Measurements from ENCODE around the gene OTULINL. TPM values are rescaled to one million over a fixed set of nuclear protein-coding genes. Genes with fewer than 3 reads are reported as not detected.

The OTULINL gene
- total and polyA plus RNA-seq, 12 donors = 2.6 to 76.9 (median 8.0) TPM

GRCh38 chr5:14561741-14562140 lies 19.9 kb upstream of the OTULINL start:
- 81 to 89% (median 87%) methylated on average over 3 of the region's 3 CpGs for WGBS, 4 donors
- intact Hi-C loops (cut with DNase I) = no loop called here
- no peak overlapping the region for H3K27ac ChIP-seq
- H3K27me3 ChIP-seq = no peaks in the 10 kb centered on the region
- H3K4me3 ChIP-seq = no peak overlapping the region
- H3K36me3 ChIP-seq (replicated peaks in 1 of 2) = no peaks in the 10 kb centered on the region
- no peaks in the 10 kb centered on the region for H3K4me1 ChIP-seq (replicated peaks in 1 of 2)
- DNase-seq = no peak
- no peak for TF ChIP-seq POLR2A (IDR thresholded peaks at IDR 0.05)
- H3K9me3 ChIP-seq (replicated peaks in 1 of 3) = no peaks in the 10 kb centered on the region

GRCh38 chr5:14568333-14568732 lies 13.3 kb upstream of the OTULINL start:
- no peak overlapping the region for H3K4me3 ChIP-seq
- 67 to 85% (median 81%) methylated on average over 1 of the region's 1 CpG for WGBS, 4 donors
- no peaks in the 10 kb centered on the region for H3K36me3 ChIP-seq (replicated peaks in 1 of 2)
- DNase-seq = no peak
- H3K4me1 ChIP-seq (replicated peaks in 1 of 2) = no peaks in the 10 kb centered on the region
- H3K27ac ChIP-seq = no peak overlapping the region
- no peak for TF ChIP-seq CTCF (IDR thresholded peaks at IDR 0.05)
- TF ChIP-seq POLR2A (IDR thresholded peaks at IDR 0.05) = no peak
- H3K9me3 ChIP-seq (replicated peaks in 1 of 3) = no peaks in the 10 kb centered on the region
- no peaks in the 10 kb centered on the region for H3K27me3 ChIP-seq
- intact Hi-C loops (cut with DNase I) = no loop called here

GRCh38 chr5:14569948-14570691 lies 11.5 kb upstream of the OTULINL start:
- intact Hi-C loops (cut with DNase I) = no loop called here
- no peak overlapping the region for H3K27ac ChIP-seq

DNA sequence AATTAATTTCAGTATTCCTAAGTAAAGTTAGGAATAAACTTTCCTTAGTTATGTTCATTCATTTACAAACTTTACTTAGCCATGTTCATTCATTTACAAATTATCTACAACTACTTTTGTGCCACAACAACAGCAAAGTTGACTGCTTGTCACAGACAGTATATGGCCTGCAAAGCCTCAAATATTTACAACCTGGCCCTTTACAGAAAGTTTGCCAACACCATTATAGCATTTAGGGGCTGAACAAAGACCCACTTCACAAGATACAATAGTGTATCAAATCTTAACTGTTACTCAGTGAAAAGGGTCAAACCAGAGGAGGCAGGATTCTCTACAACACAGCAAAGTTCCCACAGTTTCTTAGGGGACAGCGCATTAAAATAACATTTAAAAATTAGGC lies 9.7 kb upstream of the OTULINL start:
- Histone ChIP-seq H3K4me1 (replicated peaks in 1 of 2) (no peaks in the 10 kb centered on the region), H3K27ac (no peak overlapping the region), H3K36me3 (replicated peaks in 1 of 2) (no peaks in the 10 kb centered on the region), H3K4me3 (no peak overlapping the region), H3K9me3 (replicated peaks in 1 of 3) (no peaks in the 10 kb centered on the region), H3K27me3 (no peaks in the 10 kb centered on the region)
- no peak for DNase-seq
- TF ChIP-seq CTCF (IDR thresholded peaks at IDR 0.05) (no peak), POLR2A (IDR thresholded peaks at IDR 0.05) (no peak)
- intact Hi-C loops (cut with DNase I) = no loop called here
- 83 to 100% (median 94%) methylated on average over 1 of the region's 1 CpG for WGBS, 4 donors

More at GRCh38 chr5:14569948-14570691, 11.5 kb upstream of the OTULINL start:
- no peak for DNase-seq
- 65 to 75% (median 73%) methylated on average over 4 of the region's 4 CpGs for WGBS, 4 donors
- H3K27me3 ChIP-seq = no peaks in the 10 kb centered on the region
- no peaks in the 10 kb centered on the region for H3K36me3 ChIP-seq (replicated peaks in 1 of 2)
- H3K4me3 ChIP-seq = no peak overlapping the region
- H3K9me3 ChIP-seq (replicated peaks in 1 of 3) = no peaks in the 10 kb centered on the region
- TF ChIP-seq POLR2A (IDR thresholded peaks at IDR 0.05) (no peak), CTCF (IDR thresholded peaks at IDR 0.05) (no peak)
- no peaks in the 10 kb centered on the region for H3K4me1 ChIP-seq (replicated peaks in 1 of 2)

- Histone ChIP-seq H3K27ac (peak overlapping the region in 1 of 5 donors; percentile 23), H3K9me3 (replicated peaks in 1 of 3) (no peaks in the 10 kb centered on the region), H3K27me3 (no peaks in the 10 kb centered on the region), H3K36me3 (replicated peaks in 1 of 2) (no peaks in the 10 kb centered on the region), H3K4me1 (replicated peaks in 1 of 2) (no peaks in the 10 kb centered on the region), H3K4me3 (no peak overlapping the region)
- TF ChIP-seq POLR2A (IDR thresholded peaks at IDR 0.05) (no peak), CTCF (IDR thresholded peaks at IDR 0.05) (no peak)
- intact Hi-C loops (cut with DNase I) = no loop called here
- no peak for DNase-seq
These were observed 9.2 kb upstream of the OTULINL start for GRCh38 chr5:14572385-14572784.

All from adrenal gland (tissue), 12 donors.